Measurements from ENCODE around the gene BLM. TPM values are rescaled to one million over a fixed set of nuclear protein-coding genes. Genes with fewer than 3 reads are reported as not detected.
"Not testable (repeated sequence)": the region's sequence is repeated elsewhere in the genome, so short reads cannot be mapped to it uniquely, and the experiment has no call there.

The BLM gene
- 10 to 100 TPM; 19.3 to 26.7 TPM for total RNA-seq

DNA sequence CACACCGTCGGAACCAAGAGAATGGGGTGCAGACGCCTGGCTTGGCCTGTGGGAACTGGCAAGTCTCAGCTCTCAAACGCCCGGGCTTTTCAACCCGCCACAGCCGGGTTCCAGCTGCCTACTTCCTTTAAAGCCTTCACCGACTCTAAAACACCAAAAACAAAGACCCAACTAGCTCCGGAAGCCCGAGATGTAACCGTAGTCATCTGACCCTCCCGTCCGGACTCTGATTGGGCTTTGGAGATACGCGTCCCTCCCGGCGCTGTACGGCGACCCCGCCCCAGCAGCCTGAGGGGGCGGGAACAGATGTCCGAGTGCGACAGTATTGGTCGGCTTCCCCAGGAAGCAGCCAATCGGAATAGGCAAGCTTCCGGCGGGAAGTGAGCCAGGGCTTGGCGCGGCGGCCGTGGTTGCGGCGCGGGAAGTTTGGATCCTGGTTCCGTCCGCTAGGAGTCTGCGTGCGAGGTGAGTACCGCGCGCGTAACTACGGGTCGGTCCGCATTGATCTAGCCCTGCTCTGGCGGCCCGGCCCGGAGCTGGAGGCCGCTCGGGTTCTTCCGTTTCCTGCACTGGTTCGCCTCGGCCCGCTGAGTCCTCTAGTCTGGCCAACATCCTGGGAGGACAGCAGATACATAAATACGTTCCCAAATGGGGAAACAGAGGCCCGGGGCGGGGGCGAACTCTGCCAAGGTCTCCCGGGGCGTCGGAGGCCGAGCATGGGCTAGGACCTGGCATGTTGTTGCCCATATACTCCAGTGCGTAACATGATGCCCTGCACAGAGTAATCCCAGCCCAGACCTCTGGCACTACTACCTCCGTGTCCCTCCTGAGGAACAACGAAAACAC is at the start of gene BLM:
Gene BLM (plus strand): TSS at position 371 of the 846 bp plus-strand sequence. CDS start 30,047 bp downstream, outside the sequence.
- TF ChIP-seq, protein P1, sequence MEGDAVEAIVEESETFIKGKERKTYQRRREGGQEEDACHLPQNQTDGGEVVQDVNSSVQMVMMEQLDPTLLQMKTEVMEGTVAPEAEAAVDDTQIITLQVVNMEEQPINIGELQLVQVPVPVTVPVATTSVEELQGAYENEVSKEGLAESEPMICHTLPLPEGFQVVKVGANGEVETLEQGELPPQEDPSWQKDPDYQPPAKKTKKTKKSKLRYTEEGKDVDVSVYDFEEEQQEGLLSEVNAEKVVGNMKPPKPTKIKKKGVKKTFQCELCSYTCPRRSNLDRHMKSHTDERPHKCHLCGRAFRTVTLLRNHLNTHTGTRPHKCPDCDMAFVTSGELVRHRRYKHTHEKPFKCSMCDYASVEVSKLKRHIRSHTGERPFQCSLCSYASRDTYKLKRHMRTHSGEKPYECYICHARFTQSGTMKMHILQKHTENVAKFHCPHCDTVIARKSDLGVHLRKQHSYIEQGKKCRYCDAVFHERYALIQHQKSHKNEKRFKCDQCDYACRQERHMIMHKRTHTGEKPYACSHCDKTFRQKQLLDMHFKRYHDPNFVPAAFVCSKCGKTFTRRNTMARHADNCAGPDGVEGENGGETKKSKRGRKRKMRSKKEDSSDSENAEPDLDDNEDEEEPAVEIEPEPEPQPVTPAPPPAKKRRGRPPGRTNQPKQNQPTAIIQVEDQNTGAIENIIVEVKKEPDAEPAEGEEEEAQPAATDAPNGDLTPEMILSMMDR (IDR thresholded peaks at IDR 0.05), result peak in 1 of 2 donors; percentile 38
- Histone ChIP-seq H3K4me1 (peaks cover 0 to 11% of the 10 kb centered on the region in 2 donors), H3K9me3 (no peaks in the 10 kb centered on the region), H3K27me3 (no peaks in the 10 kb centered on the region), H3K36me3 (no peaks in the 10 kb centered on the region), H3K27ac (peak within 1 kb of the TSS; percentile 90 to 93), H3K4me3 (peak within 1 kb of the TSS; percentile 65 to 68)
- DNase-seq (ENCODE audit: low spot score), result peak; percentile 98

DNA sequence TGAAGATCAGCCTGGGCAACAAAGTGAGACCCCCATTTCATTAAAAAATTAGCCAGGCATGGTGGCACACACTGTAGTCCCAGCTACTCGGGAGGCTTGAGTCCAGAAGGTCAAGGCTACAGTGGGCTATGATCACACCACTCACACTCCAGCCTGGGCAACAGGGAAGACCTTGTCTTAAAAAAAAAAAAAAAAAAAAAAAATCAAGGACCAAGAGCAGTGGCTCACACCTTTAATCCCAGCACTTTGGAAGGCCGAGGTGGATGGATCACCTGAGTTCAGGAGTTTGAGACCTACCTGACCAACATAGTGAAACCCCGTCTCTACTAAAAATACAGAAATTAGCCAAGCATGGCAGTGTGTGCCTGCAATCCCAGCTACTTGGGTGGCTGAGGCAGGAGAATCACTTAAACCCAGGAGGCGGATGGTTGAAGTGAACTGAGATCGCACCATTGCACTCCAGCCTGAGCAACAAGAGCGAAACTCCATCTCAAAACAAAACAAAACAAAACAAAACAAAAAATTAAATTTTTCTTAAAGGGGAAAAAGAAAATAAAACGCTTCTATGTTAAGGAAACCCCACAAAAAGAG is 49.3 kb upstream of the BLM start:
- not testable (repeated sequence) for DNase-seq (ENCODE audit: low spot score); H3K4me3 ChIP-seq; H3K27me3 ChIP-seq; H3K9me3 ChIP-seq; H3K27ac ChIP-seq; H3K36me3 ChIP-seq
- peaks cover 0 to 14% of the 10 kb centered on the region in 2 donors for H3K4me1 ChIP-seq

DNA sequence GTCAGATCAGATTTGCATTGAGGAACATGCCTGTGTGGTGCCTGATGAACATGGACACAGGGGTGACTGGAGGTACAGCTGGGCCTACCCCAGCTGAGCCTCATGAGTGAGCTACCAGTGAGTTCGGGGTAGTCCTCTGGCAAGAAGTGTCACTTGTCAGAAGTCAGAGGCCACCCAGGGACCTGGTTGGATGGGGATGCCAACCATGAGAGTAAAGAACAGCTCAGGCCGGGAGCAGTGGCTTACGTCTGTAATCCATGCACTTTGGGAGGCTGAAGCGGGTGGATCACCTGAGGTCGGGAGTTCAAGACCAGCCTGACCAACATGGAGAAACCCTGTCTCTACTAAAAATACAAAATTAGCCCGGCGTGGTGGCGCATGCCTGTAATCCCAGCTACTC is 46.5 kb upstream of the BLM start:
- DNase-seq (ENCODE audit: low spot score); H3K27me3 ChIP-seq; H3K4me1 ChIP-seq; H3K27ac ChIP-seq; H3K9me3 ChIP-seq; H3K4me3 ChIP-seq; H3K36me3 ChIP-seq: not testable (repeated sequence)

DNA sequence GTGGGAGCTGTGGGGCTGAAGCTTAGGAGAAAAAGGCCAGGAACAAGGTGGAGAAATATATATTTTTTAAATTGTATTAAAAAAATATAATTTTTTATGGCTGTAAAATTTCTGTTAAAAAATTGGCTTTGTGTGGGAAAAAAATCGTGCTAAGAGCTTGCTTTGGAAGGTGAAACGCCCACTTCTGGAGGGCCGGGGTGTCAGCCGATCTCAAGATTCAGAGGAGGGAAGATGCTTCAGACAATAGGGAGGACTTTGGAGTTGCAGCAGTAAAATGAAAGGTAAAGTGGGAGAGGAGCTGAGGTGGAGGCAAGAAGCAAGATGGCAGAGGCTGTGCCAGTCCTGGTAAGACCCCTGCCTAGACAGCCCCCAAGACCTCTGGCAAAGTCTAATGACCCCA is 45.9 kb upstream of the BLM start:
- DNase-seq (ENCODE audit: low spot score), result no peak
- Histone ChIP-seq H3K4me1 (peaks cover 0 to under 1% of the 10 kb centered on the region in 2 donors), H3K27ac (no peak overlapping the region), H3K9me3 (no peaks in the 10 kb centered on the region), H3K27me3 (no peaks in the 10 kb centered on the region), H3K4me3 (no peak overlapping the region), H3K36me3 (no peaks in the 10 kb centered on the region)
- TF ChIP-seq, protein P1 (IDR thresholded peaks at IDR 0.05), result no peak

DNA sequence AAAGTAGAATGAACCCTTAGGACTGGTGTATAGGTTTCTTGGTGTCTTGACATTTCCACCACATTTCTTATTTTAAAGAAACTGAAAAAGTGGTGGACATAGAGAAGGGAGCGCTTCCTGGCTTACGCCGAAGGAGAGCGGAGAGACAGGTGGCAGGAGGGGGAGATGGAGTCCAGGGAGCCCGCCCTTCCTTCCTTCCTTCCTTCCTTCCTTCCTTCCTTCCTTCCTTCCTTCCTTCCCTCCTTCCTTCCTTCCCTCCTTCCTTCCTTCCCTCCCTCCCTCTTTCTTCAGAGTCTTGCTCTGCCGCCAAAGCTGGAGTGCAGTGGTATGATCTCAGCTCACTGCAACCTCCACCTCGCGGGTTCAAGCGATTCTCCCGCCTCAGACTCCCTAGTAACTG is 43.8 kb upstream of the BLM start:
- H3K4me3 ChIP-seq; H3K4me1 ChIP-seq; DNase-seq (ENCODE audit: low spot score); H3K27me3 ChIP-seq; H3K36me3 ChIP-seq; H3K27ac ChIP-seq; H3K9me3 ChIP-seq: not testable (repeated sequence)

DNA sequence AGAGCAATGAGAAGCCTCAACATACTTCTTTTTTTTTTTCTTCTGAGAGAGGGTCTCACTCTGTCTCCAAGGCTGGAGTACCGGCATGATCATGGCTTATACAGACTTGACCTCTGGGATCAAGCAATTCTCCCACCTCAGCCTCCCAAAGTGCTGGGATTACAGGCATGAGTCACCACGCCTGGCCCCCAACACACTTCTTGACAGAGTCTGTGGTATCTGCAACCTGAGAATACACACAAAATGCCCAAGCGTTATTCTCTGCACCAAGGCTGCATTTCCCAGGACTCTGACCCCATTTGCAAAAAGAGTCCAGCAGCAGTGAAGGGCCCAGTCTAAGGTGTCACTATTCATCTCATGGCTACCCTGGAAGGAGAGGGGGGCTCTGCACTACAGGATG is 42.7 kb upstream of the BLM start:
- Histone ChIP-seq H3K27me3 (no peaks in the 10 kb centered on the region), H3K27ac (no peak overlapping the region)
- TF ChIP-seq, protein P1 (IDR thresholded peaks at IDR 0.05), result no peak

DNA sequence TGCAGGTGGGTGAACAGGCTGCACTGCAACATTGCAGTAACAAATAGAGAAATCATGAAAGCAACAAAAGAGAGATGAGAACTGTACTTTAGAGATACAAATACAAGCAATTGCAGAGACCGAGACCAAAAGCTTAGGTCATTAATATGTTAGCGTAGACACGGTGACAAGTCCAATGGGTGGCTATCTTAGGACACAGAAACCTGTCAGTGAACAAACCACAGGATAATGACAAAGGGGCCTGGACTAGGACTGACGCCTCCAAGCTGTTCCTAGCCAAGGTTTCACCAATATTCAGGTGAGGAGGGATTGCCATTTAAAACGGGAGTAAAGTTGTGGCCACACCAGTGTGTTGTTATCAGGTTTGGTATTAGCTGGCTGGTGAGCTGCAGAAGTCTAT is 41.7 kb upstream of the BLM start:
- Histone ChIP-seq H3K27ac (no peak overlapping the region), H3K4me1 (no peaks in the 10 kb centered on the region), H3K27me3 (no peaks in the 10 kb centered on the region), H3K9me3 (no peaks in the 10 kb centered on the region), H3K36me3 (no peaks in the 10 kb centered on the region), H3K4me3 (no peak overlapping the region)
- DNase-seq (ENCODE audit: low spot score), result no peak
- TF ChIP-seq, protein P1 (IDR thresholded peaks at IDR 0.05), result no peak

More for the DNA sequence above, 42.7 kb upstream of the BLM start:
- no peak for DNase-seq (ENCODE audit: low spot score)
- Histone ChIP-seq H3K4me3 (no peak overlapping the region), H3K9me3 (no peaks in the 10 kb centered on the region), H3K4me1 (no peaks in the 10 kb centered on the region), H3K36me3 (no peaks in the 10 kb centered on the region)

Data from right atrium auricular region (tissue), 2 donors.